HL-60 (cell line): Measurements from ENCODE around the gene DDX55.

ENCODE experiments used
- CTCF ChIP-seq: IDR thresholded peaks from one replicate; pipeline ENCODE4 v1.5.1; 2011; ENCODE audit warnings: low read length, control low read depth, inconsistent platforms; ENCODE audit not compliant: insufficient read depth
- GABPA ChIP-seq: IDR thresholded peaks from 2 replicates; pipeline ENCODE4 v1.6.1; 2012; ENCODE audit warnings: low read depth
- POLR2AphosphoS5 ChIP-seq: IDR thresholded peaks from 2 replicates; pipeline ENCODE4 v1.6.1; 2012; ENCODE audit warnings: low read depth
- REST ChIP-seq: IDR thresholded peaks from 2 replicates; pipeline ENCODE4 v1.6.1; 2012; ENCODE audit warnings: low read depth; ENCODE audit not compliant: insufficient replicate concordance
- SPI1 ChIP-seq: IDR thresholded peaks from 2 replicates; pipeline ENCODE4 v1.6.1; 2012; ENCODE audit warnings: low read depth, mild to moderate bottlenecking, borderline replicate concordance

GRCh38 chr12:123645380-123645779 lies 43.5 kb downstream of the DDX55 start:
- no peak for TF ChIP-seq CTCF
- TF ChIP-seq POLR2AphosphoS5: no peak
- TF ChIP-seq REST: no peak
- no peak for TF ChIP-seq SPI1
- no peak for TF ChIP-seq GABPA
